GM21528 (cell line): ENCODE results near the gene PROK1.
"Not testable (repeated sequence)": the region's sequence is repeated elsewhere in the genome, so short reads cannot be mapped to it uniquely, and the experiment has no call there.

Experiments used
- ATAC-seq: cut with Tn5 transposase; IDR thresholded peaks from one replicate; pipeline ENCODE4 v1.9.1; 2021; ENCODE audit warnings: mild to moderate bottlenecking, moderate library complexity; ENCODE audit not compliant: unreplicated experiment, low FRiP score

The PROK1 gene

DNA sequence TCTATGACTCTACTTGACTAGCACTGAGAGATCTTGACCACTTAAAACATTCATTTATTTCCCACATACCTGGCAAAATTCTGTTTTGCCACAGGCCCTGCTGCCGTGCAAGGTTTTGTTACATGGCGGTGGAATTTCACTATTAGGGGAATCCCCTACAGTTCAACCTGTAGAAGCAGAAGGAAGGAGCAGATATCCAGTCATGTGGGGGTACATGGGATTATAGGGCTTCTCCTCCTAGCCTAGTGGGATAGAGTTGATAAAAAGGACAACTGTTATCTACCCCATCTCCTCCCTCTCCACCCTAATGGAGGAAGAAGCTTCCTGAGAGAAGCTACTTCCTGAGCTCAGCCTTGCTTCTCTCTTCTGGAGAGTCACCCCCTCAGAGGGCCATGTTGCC, 17.7 kb upstream of the PROK1 start:
- no peak for ATAC-seq

DNA sequence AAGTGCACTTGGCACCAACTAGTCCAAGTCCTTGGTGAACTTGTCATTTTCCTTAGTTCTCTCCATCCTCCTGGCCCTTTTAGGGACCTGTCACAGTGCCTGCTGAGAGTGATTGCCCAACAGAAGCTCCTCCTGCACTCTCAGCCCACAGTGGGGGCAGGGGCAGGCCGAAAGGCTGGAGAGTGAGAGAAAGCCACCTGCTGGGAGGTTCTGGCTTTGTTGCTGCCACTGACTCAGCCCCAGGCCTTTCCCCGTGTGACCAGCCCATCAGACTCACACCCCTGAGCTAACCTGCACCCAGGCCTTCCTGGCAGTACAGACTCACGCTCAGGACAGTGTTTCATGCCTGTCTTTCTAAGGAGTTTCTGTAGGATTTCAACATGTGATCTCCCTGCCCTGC, 17.1 kb upstream of the PROK1 start:
- ATAC-seq, result no peak

GRCh38 chr1:110434946-110435345, 16.0 kb upstream of the PROK1 start:
- no peak for ATAC-seq

DNA sequence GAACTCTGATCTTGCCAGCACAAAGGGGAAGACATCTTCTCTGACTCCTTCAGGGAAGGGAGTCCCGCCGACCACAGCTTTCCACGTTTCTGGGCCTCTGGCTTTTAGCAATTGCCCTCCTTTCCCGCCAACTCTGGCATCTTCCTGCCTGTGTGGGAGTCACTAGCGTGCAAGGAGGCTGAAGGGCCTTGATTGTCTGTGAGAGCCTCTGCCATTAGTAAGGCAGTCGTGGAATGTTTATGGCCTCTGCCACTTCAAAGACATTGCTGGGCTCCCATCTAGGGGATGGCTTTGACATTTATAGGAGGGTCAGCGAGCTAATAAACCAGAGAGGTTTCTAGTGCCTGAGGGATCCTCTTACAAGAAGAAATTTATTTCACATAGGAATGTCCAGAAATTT, 14.3 kb upstream of the PROK1 start:
- no peak for ATAC-seq

DNA sequence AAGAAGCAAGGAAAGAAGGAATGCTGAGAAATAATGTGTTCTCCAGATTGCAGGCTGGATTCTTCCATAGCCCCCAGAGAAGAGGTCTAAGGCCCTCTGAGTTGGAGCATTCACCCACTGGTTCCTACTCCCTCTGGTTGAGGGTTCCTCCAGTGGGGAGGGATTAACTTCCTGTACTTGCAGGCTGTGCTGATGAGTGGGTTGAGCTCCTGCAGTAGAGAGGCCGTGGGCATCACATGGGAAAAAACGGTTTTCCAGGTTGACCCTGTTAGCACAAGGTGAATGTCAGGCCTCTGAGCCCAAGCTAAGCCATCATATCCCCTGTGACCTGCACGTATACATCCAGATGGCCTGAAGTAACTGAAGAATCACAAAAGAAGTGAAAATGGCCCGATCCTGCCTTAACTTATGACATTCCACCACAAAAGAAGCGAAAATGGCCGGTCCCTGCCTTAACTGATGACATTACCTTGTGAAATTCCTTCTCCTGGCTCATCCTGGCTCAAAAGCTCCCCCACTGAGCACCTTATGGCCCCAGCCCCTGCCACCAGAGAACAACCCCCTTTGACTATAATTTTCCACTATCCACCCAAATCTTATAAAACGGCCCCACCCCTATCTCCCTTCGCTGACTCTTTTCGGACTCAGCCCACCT, 13.2 kb upstream of the PROK1 start:
- ATAC-seq, result not testable (repeated sequence)

GRCh38 chr1:110438893-110439292, 12.1 kb upstream of the PROK1 start:
- ATAC-seq, result no peak

DNA sequence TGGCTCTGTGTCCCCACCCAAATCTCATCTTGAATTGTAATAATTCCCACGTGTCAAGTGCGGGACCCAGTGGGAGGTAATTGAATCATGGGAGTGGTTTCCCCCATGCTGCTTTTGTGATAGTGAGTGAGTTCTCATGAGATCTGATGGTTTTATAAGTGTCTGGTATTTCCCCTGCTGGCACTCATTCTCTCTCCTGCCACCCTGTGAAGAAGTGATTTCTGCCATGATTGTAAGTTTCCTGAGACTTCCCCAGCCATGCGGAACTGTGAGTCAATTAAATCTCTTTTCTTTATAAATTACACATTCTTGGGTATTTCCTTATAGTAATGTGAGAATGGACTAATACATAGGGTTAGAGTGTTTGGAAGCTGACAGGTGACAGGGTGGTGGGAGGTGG, 11.1 kb upstream of the PROK1 start:
- not testable (repeated sequence) for ATAC-seq

GRCh38 chr1:110440877-110441276, 10.1 kb upstream of the PROK1 start:
- ATAC-seq, result no peak

DNA sequence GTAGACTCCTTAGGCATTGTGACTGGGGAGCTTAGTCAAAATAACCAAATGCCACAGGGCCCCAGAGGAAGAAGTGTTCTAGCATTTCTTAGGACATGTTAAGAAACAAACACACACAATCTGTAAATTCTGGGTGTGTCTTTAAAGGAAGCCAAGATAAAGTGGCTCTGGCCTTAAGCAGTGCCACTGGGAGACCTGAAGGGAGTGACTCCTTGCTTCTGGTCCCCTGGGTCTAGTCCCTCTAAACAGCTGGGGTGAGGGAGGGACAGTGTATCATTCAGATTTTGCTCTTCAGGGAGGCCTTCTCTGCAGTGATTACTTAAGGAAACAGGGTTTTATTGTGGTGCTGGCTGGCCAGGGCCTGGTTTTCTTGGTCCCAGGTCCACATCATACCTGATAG, 9.1 kb upstream of the PROK1 start:
- no peak for ATAC-seq

GRCh38 chr1:110443451-110443850, 7.5 kb upstream of the PROK1 start:
- no peak for ATAC-seq

DNA sequence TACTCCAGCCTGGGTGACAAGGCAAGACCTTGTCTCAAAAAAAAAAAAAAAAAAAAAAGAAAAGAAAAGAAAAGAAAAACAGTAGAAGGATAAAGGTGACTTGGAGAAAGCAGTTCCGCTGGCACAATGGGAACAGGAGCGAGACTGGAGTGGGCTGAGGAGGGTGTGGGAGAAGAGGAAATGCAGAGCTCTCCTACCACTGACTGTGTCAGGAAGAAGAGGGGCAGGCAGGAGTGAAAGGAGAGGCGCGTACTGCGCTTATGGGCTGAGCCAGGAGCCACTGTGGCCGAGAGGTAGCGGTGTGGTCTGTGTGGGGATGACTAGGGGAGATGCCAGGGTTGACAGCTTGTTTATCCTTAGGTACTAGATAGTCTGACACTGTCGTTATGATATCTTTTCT, 6.4 kb upstream of the PROK1 start:
- no peak for ATAC-seq

- ATAC-seq, result no peak
Observed at GRCh38 chr1:110449661-110450651, 993 bp upstream of the PROK1 start.

GRCh38 chr1:110452330-110452729, 1.4 kb downstream of the PROK1 start:
- no peak for ATAC-seq

- no peak for ATAC-seq
Observed at GRCh38 chr1:110453829-110454228, 2.9 kb downstream of the PROK1 start.

- no peak for ATAC-seq
Observed at GRCh38 chr1:110454328-110454727, 3.4 kb downstream of the PROK1 start.

DNA sequence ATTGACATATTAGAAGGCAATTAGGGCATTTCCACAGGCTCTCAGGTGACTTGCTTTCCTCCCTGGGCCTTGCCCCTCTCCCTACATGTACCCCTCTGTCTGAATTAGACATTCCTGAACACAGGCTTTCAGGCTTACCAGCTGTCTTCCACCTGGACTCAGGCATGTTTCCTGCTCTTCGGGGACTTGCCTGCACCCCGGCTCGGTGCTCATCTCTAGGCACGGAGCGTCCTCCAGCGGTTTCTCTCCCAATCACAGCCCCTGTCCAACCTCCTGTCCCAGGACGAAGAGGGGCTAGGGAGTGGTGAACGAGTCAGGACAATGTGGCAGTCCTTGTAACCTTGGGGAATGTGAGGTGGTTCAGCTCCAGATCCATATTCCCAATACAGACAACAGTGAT, 4.2 kb downstream of the PROK1 start:
- no peak for ATAC-seq

DNA sequence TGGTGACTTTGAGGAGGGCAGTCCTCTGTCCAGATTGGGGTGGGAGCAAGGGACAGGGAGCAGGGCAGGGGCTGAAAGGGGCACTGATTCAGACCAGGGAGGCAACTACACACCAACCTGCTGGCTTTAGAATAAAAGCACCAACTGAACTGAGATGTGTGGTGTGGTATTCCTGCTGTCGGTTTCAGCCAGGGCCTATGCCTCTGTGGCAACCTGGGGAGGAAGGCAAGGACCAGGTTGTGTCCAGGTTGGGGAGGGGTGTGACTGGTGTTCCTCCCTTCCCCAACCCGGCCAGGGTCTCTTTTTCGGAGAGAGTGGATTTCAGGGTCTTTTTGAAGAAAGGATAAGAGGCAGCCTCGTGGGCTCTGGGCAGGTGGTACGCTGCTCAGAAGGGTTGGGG, 6.3 kb downstream of the PROK1 start:
- no peak for ATAC-seq

DNA sequence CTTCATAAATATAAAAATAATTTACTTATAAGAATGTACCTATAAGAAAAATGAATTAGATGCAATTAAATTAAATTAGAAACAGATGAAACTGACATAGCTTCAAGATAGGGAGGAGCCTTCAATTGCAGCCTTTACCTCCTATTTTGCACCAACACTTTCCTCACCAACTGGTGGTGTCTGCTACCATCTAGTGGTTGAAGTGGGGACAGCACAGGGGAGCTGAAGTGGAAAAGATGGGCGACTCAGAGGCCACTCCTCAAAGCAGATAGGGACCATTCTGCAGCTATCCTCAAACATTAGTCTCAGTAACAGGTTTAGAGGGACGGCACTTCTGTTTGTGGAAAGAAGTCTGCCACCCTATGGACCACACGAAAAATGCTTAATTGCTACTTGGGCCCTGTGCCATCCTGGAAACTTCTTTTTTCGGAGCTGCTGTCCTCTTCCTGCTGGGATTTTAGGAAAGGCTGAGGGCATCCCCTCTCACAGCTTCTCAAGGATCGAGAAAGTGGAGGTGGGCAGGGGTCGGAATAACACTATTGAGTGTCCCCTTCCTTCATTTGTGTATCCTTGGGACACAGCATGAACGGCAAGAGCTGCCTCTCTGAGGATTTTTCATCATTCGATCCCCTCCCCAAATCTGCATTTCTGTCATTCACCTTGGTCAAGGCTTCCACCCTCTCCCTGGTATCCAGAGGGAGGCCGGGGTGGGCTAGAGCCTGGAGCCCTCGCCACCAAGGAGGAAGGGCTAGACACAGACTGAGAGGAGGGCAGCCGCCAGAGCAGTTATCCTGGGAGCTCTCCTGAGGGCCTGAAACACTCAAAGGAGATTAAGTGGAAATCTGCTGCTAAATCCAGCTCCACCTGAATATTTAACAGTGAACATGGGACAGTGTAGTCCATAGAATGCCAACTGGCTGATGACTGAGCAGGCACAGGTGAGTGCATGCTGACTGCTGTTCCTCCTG, 9.6 kb downstream of the PROK1 start:
- ATAC-seq, result no peak

DNA sequence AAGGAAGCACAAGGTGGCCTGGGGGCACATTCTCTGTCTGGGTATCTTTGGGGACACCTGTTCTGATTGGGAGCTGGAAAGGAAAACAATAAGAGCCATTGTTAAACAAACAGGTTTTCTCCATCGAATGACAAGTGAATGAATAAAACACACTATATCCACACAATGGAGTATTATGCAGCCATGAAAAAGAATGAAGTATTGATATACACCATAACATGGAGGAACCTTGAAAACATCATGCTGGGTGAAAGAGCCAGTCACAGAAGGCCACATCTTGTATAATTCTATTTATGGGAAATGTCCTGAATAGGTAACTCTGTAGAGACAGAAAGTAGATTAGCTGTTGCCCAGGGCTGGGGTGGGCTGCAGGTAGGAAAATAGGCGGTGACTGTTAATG, 11.1 kb downstream of the PROK1 start:
- ATAC-seq, result no peak

DNA sequence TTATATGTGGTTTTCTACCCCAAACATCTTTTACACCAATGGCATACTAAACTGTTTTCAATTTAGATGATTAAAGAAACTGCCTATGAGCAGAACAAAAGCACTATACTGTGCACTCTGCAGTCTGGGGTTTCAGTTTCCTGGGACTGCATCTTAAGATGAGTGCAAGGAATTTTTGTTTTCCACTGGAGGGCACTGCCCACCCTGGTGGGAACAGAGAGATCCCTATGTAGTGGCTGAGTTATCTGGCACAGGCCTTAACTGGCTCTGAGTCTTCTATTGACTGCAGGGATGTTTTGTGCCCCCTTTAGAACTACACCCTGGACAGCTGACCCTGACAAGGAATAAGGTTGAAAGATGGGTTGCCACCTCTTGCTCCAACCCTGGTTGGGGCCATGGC, 12.0 kb downstream of the PROK1 start:
- ATAC-seq, result no peak

DNA sequence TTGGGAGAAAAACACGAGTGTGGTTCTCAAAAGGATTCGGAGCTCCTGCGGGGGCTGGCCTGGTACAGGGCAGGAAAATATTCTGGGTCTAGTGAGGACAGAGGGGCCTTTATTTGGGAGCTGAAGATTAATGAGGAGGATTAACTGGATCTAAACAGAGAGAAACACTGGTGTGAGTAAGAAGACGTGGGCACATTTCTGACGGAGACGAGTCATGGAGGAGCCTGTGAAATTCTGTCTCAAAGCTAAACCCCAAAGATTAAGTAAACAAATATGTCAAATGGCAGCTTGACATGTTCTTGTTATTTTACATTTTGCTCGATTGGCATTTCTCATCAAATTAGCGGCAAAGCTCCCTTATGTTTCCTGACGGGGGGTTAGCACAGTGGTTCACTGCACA, 12.8 kb downstream of the PROK1 start:
- ATAC-seq, result no peak
